Mucosa of rectum (tissue), 2 donors: ENCODE data around the gene PWWP2B.

Experiments
- H3K27ac ChIP-seq, 2 donors: one replicate each; pipeline ENCODE4 v1.7.0; 2013; ENCODE audit warnings: inconsistent platforms in 2 of 2, low read depth in 2 of 2, low read length in 2 of 2
- H3K27me3 ChIP-seq, 2 donors: one replicate each; pipeline ENCODE4 v1.7.0; 2013; ENCODE audit warnings: low read length in 2 of 2; ENCODE audit not compliant: control insufficient read depth in 2 of 2, insufficient read depth in 2 of 2
- H3K36me3 ChIP-seq, 2 donors: one replicate each; pipeline ENCODE4 v1.7.0; 2013; ENCODE audit warnings: low read length in 2 of 2; ENCODE audit not compliant: control insufficient read depth in 2 of 2, insufficient read depth in 2 of 2
- H3K4me1 ChIP-seq, 2 donors: one replicate each; pipeline ENCODE4 v1.7.0; 2013; ENCODE audit warnings: low read length in 2 of 2, mild to moderate bottlenecking in 1 of 2; ENCODE audit not compliant: control insufficient read depth in 2 of 2, insufficient read depth in 2 of 2
- H3K4me3 ChIP-seq, 2 donors: one replicate each; pipeline ENCODE4 v1.7.0; 2013; ENCODE audit warnings: low read length in 2 of 2
- H3K9ac ChIP-seq, 2 donors: one replicate each; pipeline ENCODE4 v1.7.0; 2013; ENCODE audit warnings: low read length in 2 of 2, low read depth in 1 of 2, mild to moderate bottlenecking in 1 of 2
- H3K9me3 ChIP-seq, 2 donors: one replicate each; pipeline ENCODE4 v1.7.0; 2013; ENCODE audit warnings: low read length in 2 of 2; ENCODE audit not compliant: control insufficient read depth in 2 of 2
- donor health status: healthy.
- donor health status: Normal muscosa, but diverticular disease.

PWWP2B gene

GRCh38 chr10:132417257-132417910, 20.4 kb downstream of the PWWP2B start:
- Histone ChIP-seq H3K9ac (peak overlapping the region; percentile 74 to 79), H3K9me3 (no peaks in the 10 kb centered on the region), H3K4me3 (no peak overlapping the region), H3K4me1 (peaks cover 59 to 63% of the 10 kb centered on the region in 2 donors), H3K27ac (peak overlapping the region; percentile 96 to 98), H3K36me3 (peaks cover 11 to 16% of the 10 kb centered on the region in 2 donors), H3K27me3 (no peaks in the 10 kb centered on the region)

DNA sequence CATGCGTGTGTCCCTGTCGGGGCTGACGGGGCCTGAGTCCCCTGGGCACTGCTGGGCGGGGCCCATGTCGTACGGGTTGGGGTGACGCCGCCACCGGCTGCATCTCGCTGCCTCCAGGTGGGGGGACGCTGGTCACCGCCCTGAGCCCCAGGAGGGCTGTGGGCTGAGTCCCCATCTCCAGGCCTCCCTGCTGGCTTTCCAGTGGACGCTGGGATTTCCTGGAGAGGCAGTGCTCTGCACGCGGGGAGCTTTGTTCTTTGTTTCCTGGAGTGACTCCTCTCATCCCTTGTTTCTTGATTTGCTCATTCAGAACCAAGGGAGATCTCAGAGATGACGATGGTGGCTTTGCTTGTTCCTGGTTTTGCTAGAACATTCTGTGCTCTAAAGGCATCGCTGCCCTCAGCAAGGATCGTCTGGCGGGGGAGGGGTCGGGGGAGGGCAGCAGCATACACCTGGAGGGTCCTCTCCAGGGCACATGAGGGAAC, 21.0 kb downstream of the PWWP2B start:
- H3K4me3 ChIP-seq, result no peak overlapping the region
- H3K4me1 ChIP-seq, result peaks cover 58 to 68% of the 10 kb centered on the region in 2 donors
- no peaks in the 10 kb centered on the region for H3K27me3 ChIP-seq
- H3K27ac ChIP-seq, result peak overlapping the region; percentile 96 to 98
- H3K36me3 ChIP-seq, result peaks cover 11 to 16% of the 10 kb centered on the region in 2 donors
- H3K9me3 ChIP-seq, result no peaks in the 10 kb centered on the region
- peak overlapping the region; percentile 74 to 79 for H3K9ac ChIP-seq

DNA sequence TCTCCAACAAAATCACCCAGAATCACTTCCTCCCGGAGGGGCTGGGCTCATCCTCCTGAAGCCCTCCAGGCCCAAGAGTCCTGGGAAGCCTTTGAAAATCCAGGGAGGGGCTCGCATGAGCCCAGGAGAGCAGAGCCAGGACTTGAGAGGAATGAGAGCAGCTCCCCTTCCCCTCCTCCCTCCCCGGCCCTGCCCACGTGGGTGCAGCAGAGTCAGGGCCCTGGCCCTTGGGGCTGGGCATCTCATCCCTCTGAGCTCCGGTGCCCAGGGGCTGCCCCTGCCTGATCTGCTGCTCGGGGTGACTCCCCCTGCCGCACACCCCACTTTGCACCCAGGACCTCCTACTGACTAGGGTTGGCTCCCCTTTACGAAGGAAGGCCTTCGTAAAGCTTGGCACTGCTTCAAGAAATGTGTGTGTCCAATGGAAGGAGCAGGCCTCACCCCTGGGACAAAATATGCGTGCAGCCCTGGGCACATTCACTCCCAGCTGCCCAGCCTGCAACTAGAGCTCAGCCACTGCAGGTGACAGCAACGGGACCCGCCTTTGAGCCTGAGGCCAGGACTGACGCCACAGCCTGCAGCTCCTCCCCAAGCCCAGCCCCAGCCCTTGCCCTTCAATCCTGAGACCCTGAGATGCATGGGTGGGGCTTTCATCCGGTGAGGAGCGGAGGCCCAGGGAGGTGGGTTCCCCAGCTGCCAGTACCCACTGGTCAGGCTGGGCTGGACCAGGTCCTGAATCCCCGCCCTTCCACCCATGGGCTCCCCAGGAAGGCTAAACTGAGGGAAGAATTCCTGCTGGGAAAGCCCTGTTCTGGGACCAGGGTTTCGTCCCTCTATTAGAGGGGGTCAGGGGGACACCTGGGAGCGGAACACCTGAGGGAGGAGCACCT, 21.8 kb downstream of the PWWP2B start:
- Histone ChIP-seq H3K9ac (peak overlapping the region; percentile 74 to 79), H3K4me1 (peaks cover 60 to 68% of the 10 kb centered on the region in 2 donors), H3K36me3 (peaks cover 11 to 16% of the 10 kb centered on the region in 2 donors), H3K4me3 (no peak overlapping the region), H3K9me3 (no peaks in the 10 kb centered on the region), H3K27ac (peak overlapping the region; percentile 96 to 98), H3K27me3 (no peaks in the 10 kb centered on the region)

DNA sequence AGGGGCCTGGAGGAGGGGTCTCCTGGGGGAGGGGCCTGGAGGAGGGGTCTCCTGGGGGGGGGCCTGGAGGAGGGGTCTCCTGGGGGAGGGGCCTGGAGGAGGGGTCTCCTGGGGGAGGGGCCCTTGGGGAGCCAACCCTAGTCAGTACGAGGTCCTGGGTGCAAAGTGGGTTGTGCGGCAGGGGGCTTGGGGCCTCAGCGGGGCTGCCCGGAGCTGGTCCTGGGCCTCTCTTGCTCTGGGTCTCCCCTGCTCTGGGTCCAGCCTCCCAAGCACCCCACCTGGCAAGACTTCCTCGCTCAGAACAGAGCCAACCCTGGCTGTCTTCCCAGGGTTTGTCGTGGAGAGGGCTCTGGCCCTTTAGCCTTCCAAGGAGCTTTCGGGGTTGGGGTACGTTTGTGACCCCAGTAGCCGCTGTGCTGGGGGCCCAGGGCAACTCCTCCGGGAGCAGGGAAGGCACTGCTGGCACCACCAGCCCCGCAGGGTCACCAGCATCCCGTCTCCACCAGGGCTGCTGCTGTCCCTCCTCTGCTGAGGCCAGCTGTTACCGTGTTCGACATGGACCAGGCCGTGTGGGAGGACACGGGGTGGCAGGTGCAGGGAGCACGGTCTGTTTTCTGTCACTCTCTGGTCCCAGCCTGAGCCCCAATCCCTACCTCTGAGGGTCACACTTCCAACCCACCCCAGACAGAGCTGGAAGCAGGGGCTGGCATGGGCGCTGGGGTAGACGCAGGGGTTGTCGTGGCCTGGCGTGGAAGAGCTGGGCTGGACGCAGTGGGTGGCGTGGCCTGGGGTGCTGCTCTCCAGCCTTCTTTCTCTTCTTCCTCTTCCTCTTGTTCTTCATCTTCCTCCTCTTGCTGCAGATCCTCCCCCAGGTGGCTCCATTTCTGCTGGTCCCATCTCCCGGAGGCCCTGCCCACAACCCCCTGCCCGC, 22.8 kb downstream of the PWWP2B start:
- Histone ChIP-seq H3K9ac (peak overlapping the region; percentile 60 to 87), H3K4me1 (peaks cover 57 to 65% of the 10 kb centered on the region in 2 donors), H3K27ac (peak overlapping the region; percentile 96 to 98)

DNA sequence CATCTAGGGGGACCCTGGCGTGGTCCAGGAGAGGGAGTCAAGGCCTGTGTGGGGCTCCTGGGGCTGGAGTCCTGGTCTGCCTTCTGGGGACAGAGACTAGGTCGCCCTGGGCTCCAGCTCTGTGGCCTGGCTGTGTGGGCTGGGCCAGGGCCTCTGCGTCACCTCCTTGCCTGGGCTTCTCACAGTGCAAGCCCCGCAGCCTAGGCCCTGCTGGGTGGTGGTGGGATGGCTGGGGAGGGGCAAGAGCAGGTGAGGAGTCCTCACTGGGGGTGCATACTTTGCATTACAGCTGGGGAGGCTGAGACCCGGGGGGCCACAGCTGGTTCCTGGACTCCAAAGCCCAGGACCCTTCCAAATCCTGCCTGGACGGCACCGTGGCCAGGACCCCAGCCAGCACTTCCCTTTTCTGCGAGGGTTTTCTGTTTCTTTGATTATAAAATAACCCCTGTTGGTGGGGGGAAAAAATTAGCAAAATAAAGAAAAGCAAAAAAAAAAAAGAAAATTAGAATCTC, 23.5 kb downstream of the PWWP2B start:
- Histone ChIP-seq H3K9me3 (no peaks in the 10 kb centered on the region), H3K27ac (peak overlapping the region; percentile 96 to 98), H3K9ac (peak overlapping the region; percentile 60 to 87), H3K4me1 (peaks cover 57 to 65% of the 10 kb centered on the region in 2 donors), H3K36me3 (peaks cover 3 to 4% of the 10 kb centered on the region in 2 donors), H3K27me3 (no peaks in the 10 kb centered on the region), H3K4me3 (no peak overlapping the region)

More for the DNA sequence above, 22.8 kb downstream of the PWWP2B start:
- Histone ChIP-seq H3K27me3 (no peaks in the 10 kb centered on the region), H3K9me3 (no peaks in the 10 kb centered on the region), H3K36me3 (peaks cover 10 to 11% of the 10 kb centered on the region in 2 donors), H3K4me3 (no peak overlapping the region)

- Histone ChIP-seq H3K36me3 (peaks cover 0 to 2% of the 10 kb centered on the region in 2 donors), H3K4me1 (peaks cover 54 to 65% of the 10 kb centered on the region in 2 donors), H3K27me3 (no peaks in the 10 kb centered on the region), H3K9me3 (no peaks in the 10 kb centered on the region), H3K27ac (peak overlapping the region; percentile 96 to 98), H3K4me3 (peak overlapping the region; percentile 33 to 38), H3K9ac (peak overlapping the region; percentile 83 to 87)
These were observed 24.2 kb downstream of the PWWP2B start for GRCh38 chr10:132420981-132421846.

GRCh38 chr10:132421847-132422751, 25.1 kb downstream of the PWWP2B start:
- H3K9ac ChIP-seq, result peak overlapping the region; percentile 83 to 87
- H3K9me3 ChIP-seq, result no peaks in the 10 kb centered on the region
- peak overlapping the region; percentile 96 to 98 for H3K27ac ChIP-seq
- H3K27me3 ChIP-seq, result no peaks in the 10 kb centered on the region
- peaks cover 52 to 61% of the 10 kb centered on the region in 2 donors for H3K4me1 ChIP-seq
- peak overlapping the region; percentile 14 to 33 for H3K4me3 ChIP-seq
- H3K36me3 ChIP-seq, result peaks cover 2% of the 10 kb centered on the region in 2 donors
